K562 (cell line): ENCODE measurements around the gene PRXL2B. TPM values are rescaled to one million over a fixed set of nuclear protein-coding genes. Genes with fewer than 3 reads are reported as not detected.
A peak's percentile ranks its signal among the peaks of the same experiment; 100 is the strongest.

Experiments
- ATAC-seq: fragments of 200-7000 bp; cut with Tn5 transposase; 3 replicates; pipeline ENCODE4 v1.9.1; 2020; ENCODE audit warnings: moderate library complexity
- BruUV-seq: library from RNA; stranded (reverse); fragments of 400-500 nt; replicated peaks from 2 replicates; lab custom pipeline; 2021; lab: Mats Ljungman, UMichigan
- CTCF ChIA-PET: fragments of 300-600 bp; formaldehyde crosslinking; extraction: SDS; loops from one replicate; lab custom pipeline; 2021; ENCODE audit warnings: low intra/inter-chr PET ratio; lab: Yijun Ruan, JAX
- POLR2A ChIA-PET: fragments of 300-600, 350-650 bp; sonication (Branson Sonifier 250); formaldehyde crosslinking; extraction: SDS; loops from one replicate; lab custom pipeline; 2021; ENCODE audit warnings: antibody characterized with exemption, inconsistent platforms; lab: Yijun Ruan, JAX
- DNase-seq, 4 experiments: peaks; one replicate each; pipeline versions ENCODE4 v3.0.0 to v3.0.0-alpha.2; 2011 to 2018; ENCODE audit warnings: low spot score in 3 of 4, mixed read lengths in 3 of 4; ENCODE audit errors: extremely low read depth in 1 of 4
- FAIRE-seq: peaks from 2 replicates; lab custom pipeline; 2011; peaks lifted over from hg19 to GRCh38; lab: Jason Lieb, UNC
- H2AFZ ChIP-seq: 2 replicates; pipeline ENCODE4 v1.6.0; 2011; ENCODE audit warnings: low read depth, low read length, control low read depth, inconsistent platforms
- H3K27ac ChIP-seq: fragments of 200-600 bp; 3 replicates; pipeline ENCODE4 v1.8.0; 2011; ENCODE audit warnings: low read depth, mild to moderate bottlenecking, control low read depth, inconsistent platforms, low read length, moderate library complexity, mixed read lengths; ENCODE audit errors: extremely low read depth
- H3K27me3 ChIP-seq, 2 experiments: fragments of 300-600 bp in 1 of 2; 2 replicates in 1 of 2; 3 replicates in 1 of 2; pipeline versions ENCODE4 v1.6.0 to v1.8.0; 2011; ENCODE audit warnings: inconsistent platforms in 2 of 2, low read length in 2 of 2, mild to moderate bottlenecking in 1 of 2, mixed read lengths in 1 of 2, moderate library complexity in 1 of 2; ENCODE audit not compliant: control insufficient read depth in 2 of 2, insufficient read depth in 2 of 2
- H3K36me3 ChIP-seq: fragments of 300-600 bp; 3 replicates; pipeline ENCODE4 v1.8.0; 2011; ENCODE audit warnings: mild to moderate bottlenecking, low read length, inconsistent platforms; ENCODE audit not compliant: control insufficient read depth, insufficient read depth
- H3K4me1 ChIP-seq, 2 experiments: fragments of 200-600 bp in 1 of 2; replicated peaks in 1 of 2; 2 replicates in 1 of 2; 3 replicates in 1 of 2; pipeline versions ENCODE4 v1.5.1 to v1.8.0; 2011; ENCODE audit warnings: inconsistent platforms in 2 of 2, low read length in 2 of 2, mild to moderate bottlenecking in 1 of 2, mixed read lengths in 1 of 2, moderate library complexity in 1 of 2; ENCODE audit not compliant: control insufficient read depth in 2 of 2, insufficient read depth in 2 of 2
- H3K4me2 ChIP-seq: 2 replicates; pipeline ENCODE4 v1.6.1; 2011; ENCODE audit warnings: low read length, control low read depth, inconsistent platforms, mixed read lengths; ENCODE audit not compliant: insufficient read depth
- H3K4me3 ChIP-seq: fragments of 200-600 bp; sonication (generic), shearing (Covaris generic); 2 replicates; pipeline ENCODE4 v1.5.1; 2016; ENCODE audit warnings: control low read depth, inconsistent platforms
- H3K79me2 ChIP-seq: fragments of 200-600 bp; 3 replicates; pipeline ENCODE4 v1.8.0; 2011; ENCODE audit warnings: low read length, inconsistent platforms; ENCODE audit not compliant: control insufficient read depth, insufficient read depth
- H3K9ac ChIP-seq, 2 experiments: 2 replicates each; pipeline versions ENCODE4 v1.6.0 to v1.6.1; 2011; ENCODE audit warnings: low read depth in 2 of 2, low read length in 2 of 2, control low read depth in 1 of 2, inconsistent platforms in 1 of 2, mild to moderate bottlenecking in 1 of 2, mixed read lengths in 1 of 2; ENCODE audit not compliant: insufficient read depth in 1 of 2
- H3K9me1 ChIP-seq: one replicate; pipeline ENCODE4 v1.6.0; 2011; ENCODE audit warnings: inconsistent platforms, mild to moderate bottlenecking, low read length, moderate library complexity; ENCODE audit not compliant: control insufficient read depth, insufficient read depth
- H3K9me3 ChIP-seq: replicated peaks from 2 replicates; pipeline ENCODE4 v1.5.1; 2011; ENCODE audit warnings: low read depth, low read length, inconsistent platforms; ENCODE audit not compliant: control insufficient read depth, insufficient read depth
- H4K20me1 ChIP-seq: replicated peaks from 2 replicates; pipeline ENCODE4 v1.6.1; 2011; ENCODE audit warnings: low read length, inconsistent platforms, mixed read lengths; ENCODE audit not compliant: control insufficient read depth, insufficient read depth
- NONO ChIP-seq, 2 experiments: fragments of 200-400 bp in 1 of 2; fragments of 450-650 bp in 1 of 2; formaldehyde crosslinking in 1 of 2; IDR thresholded peaks; 2 replicates each; pipeline ENCODE4 v1.6.1; 2017; ENCODE audit warnings: low read depth in 2 of 2, mild to moderate bottlenecking in 2 of 2, moderate library complexity in 2 of 2, low read length in 1 of 2
- UBTF ChIP-seq, 2 experiments: IDR thresholded peaks; 2 replicates each; pipeline ENCODE4 v1.6.1; 2012; ENCODE audit warnings: improper control_type of control experiment in 2 of 2, low read depth in 2 of 2, low read length in 2 of 2, borderline replicate concordance in 1 of 2
- WGBS: fragments of 100-300 bp; shearing (Covaris generic); methylation state at CpG from one replicate; pipeline ENCODE4 v1.1.6; 2016; ENCODE audit warnings: low coverage, mixed read lengths; ENCODE audit not compliant: insufficient coverage; ENCODE audit errors: missing lambda C conversion rate; 5-methylcytosine and 5-hydroxymethylcytosine counted together
- in situ Hi-C: fragments of 300-500 bp; cut with MboI; formaldehyde crosslinking; loops from 4 replicates; pipeline ENCODE4 v1.15.0; 2018; ENCODE audit warnings: inconsistent platforms, mixed read lengths
- intact Hi-C: fragments of 100-400 bp; cut with micrococcal nuclease; formaldehyde crosslinking; loops from 2 replicates; pipeline ENCODE4 v1.14.2; 2022
- polyA plus RNA-seq, 8 experiments: library from polyadenylated mRNA; depleted of rRNA in 4 of 8; stranded (reverse) in 5 of 8; unstranded in 3 of 8; fragments of >200 nt; fragmentation: Nextera tagmentation in 2 of 8; fragmentation: Illumina TruSeq in 1 of 8; extraction: Ambion mirVana in 2 of 8; extraction: Trizol in 1 of 8; gene quantifications; 2 replicates each; pipeline versions ENCODE4 v1.2.1 to v1.2.3, GENCODE V29; 2011 to 2014; ENCODE audit warnings: inconsistent platforms in 1 of 8, missing spikeins in 1 of 8
- total RNA-seq, 7 experiments: library from RNA; depleted of rRNA in 6 of 7; stranded (reverse); fragments of >200 nt in 6 of 7; fragmentation: Illumina TruSeq in 2 of 7; extraction: Trizol in 2 of 7; gene quantifications; 2 replicates each; pipeline versions ENCODE4 v1.2.1 to v1.2.3, GENCODE V29; 2011 to 2021; ENCODE audit warnings: low replicate concordance in 1 of 7

PRXL2B gene
- total and polyA plus RNA-seq, 9 of the 15 experiments (the other 6 are each of a cell fraction or from before 2014, with no cell fraction given): 0.99 to 25.3 (median 11.8) TPM

GRCh38 chr1:2558420-2558819, 28.2 kb upstream of the PRXL2B start:
- no peaks in the 10 kb centered on the region for H4K20me1 ChIP-seq
- H2AFZ ChIP-seq: no peak overlapping the region
- intact Hi-C loops (no loop called here), in situ Hi-C loops (no loop called here)
- 18% methylated on average over 12 of the region's 12 CpGs for WGBS
- H3K27ac ChIP-seq: no peak overlapping the region
- H3K9me1 ChIP-seq: no peaks in the 10 kb centered on the region
- no peak overlapping the region for H3K4me3 ChIP-seq
- H3K79me2 ChIP-seq: no peaks in the 10 kb centered on the region
- FAIRE-seq: no peak
- ChIA-PET POLR2A (interaction anchor here (0.5 to 1.7 kb wide), 4 partner anchors 12 to 601 kb away, joined by 3 to 5 read pairs (median 3); no protein-coding TSS in a partner anchor), CTCF (no interaction called here)
- no peak overlapping the region for H3K9ac ChIP-seq
- peaks cover 26 to 91% of the 10 kb centered on the region in 2 experiments for H3K4me1 ChIP-seq
- ATAC-seq: no peak
- peaks cover 0 to 7% of the 10 kb centered on the region in 2 experiments; a peak in 1 of 5 replicates for H3K27me3 ChIP-seq
- no peak for DNase-seq
- no peaks in the 10 kb centered on the region for H3K9me3 ChIP-seq
- no peak overlapping the region for H3K4me2 ChIP-seq
- TF ChIP-seq UBTF (IDR thresholded peaks at IDR 0.05; ENCODE audit: borderline replicate concordance in 1 of 2, low read depth in 2 of 2, low read length in 2 of 2): 0 out of 4 replicates have a peak, but pooled peaks of 1 of the 2 experiments have one; percentile 3
- no peak for TF ChIP-seq NONO (IDR thresholded peaks at IDR 0.05; ENCODE audit: low read depth in 2 of 2, low read length in 1 of 2)
- BruUV-seq: no TSS peak
- H3K36me3 ChIP-seq: no peaks in the 10 kb centered on the region
